NCI-H2029 (cell line): ENCODE results near the gene ACOT7.
"Not testable (repeated sequence)": the region's sequence is repeated elsewhere in the genome, so short reads cannot be mapped to it uniquely, and the experiment has no call there.

ENCODE experiments used
- DNase-seq: peaks from one replicate; lab custom pipeline; 2025; lab: John Stamatoyannopoulos, UW

ACOT7 gene, protein sequence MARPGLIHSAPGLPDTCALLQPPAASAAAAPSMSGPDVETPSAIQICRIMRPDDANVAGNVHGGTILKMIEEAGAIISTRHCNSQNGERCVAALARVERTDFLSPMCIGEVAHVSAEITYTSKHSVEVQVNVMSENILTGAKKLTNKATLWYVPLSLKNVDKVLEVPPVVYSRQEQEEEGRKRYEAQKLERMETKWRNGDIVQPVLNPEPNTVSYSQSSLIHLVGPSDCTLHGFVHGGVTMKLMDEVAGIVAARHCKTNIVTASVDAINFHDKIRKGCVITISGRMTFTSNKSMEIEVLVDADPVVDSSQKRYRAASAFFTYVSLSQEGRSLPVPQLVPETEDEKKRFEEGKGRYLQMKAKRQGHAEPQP

DNA sequence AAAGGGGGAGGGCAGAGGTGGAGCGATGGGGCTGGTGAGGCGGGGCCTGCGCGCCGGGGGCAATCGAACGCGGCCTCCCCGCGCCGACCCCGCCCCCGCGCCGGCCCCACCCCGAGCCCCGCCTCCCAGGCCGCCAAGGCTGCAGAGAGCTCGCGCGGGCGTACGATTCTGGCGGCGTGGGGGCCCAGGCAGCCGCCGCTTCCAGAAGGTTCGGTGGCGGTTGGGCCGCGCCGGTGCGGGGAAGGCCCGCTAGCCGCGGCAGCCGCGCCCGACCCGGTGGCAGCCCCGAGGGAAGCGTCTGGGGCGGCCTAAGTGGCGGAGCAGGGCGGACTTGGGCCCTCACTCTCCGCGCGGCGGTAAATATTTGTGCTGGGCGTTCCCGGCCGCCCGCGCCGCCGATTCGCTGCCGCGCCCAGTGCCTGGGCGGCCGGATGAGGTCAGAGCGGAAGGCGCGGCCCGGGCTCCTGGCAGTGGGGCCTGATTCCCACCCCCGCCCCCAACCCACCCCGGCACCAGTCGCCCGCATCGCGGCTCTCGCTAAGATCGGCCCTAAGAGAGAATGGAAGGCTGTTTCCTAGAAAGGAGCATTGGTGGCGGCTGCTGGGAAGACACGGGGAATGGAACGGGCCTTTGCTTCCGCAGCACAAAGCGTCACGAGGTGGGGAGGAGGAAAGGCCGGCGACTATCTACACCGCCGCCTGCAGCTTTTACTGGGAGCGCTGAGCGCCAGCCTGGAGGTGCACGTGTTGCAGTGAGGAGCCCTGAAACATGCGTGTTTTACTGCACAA lies at the start of gene ACOT7:
Gene ACOT7 (minus strand): TSS at position 368 of the 788 bp plus-strand sequence. CDS start 368 bp downstream, outside the sequence.
- DNase-seq: peak; percentile 77

DNA sequence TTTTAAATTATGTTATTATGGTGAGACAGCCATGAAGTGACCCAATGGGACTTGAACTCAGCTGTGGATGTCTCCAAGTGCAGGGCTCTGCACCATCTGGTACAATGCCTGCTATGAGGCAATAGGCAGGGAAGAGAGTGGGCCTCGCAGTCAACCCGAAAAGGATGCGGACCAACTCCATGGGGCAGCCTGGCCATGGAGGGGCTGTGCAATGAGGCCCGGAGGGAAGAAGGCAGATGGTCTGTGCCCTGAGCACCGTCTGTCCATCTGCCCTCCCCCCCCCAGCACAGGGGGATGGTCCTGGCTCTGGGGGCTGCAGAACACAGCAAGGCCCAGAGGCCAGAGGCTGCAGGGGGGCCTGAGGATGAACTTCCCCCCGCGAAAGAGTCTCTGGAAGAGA lies 48.0 kb upstream of the ACOT7 start:
- no peak for DNase-seq

DNA sequence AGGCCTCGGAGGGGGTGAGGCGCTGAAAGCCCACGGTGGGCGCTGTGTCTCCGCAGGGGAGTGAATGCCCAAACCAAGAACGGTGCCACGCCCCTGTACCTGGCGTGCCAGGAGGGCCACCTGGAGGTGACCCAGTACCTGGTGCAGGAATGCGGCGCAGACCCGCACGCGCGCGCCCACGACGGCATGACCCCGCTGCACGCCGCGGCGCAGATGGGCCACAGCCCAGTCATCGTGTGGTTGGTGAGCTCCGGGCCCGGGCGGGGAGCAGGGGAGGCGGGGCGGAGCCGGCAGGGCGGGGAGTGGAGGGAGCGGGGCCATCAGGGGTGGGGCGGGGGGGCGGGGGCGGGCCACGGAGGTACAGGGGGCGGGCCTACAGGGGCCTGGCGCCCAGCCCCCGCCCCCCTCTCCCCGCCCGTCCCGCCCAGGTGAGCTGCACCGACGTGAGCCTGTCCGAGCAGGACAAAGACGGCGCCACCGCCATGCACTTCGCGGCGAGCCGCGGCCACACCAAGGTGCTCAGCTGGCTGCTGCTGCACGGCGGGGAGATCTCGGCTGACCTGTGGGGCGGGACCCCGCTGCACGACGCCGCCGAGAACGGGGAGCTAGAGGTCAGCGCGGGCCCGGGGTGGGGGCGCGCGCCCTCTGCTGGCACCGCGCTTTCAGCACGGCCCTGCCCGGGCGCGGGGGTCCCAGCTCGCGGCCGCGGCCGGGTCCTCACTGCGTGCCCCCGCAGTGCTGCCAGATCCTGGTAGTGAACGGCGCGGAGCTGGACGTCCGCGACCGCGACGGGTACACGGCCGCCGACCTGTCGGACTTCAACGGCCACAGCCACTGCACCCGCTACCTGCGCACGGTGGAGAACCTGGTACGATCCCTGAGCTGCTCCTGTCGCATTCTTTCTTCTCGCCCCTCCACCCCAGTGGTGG lies 46.9 kb upstream of the ACOT7 start:
- DNase-seq: no peak

DNA sequence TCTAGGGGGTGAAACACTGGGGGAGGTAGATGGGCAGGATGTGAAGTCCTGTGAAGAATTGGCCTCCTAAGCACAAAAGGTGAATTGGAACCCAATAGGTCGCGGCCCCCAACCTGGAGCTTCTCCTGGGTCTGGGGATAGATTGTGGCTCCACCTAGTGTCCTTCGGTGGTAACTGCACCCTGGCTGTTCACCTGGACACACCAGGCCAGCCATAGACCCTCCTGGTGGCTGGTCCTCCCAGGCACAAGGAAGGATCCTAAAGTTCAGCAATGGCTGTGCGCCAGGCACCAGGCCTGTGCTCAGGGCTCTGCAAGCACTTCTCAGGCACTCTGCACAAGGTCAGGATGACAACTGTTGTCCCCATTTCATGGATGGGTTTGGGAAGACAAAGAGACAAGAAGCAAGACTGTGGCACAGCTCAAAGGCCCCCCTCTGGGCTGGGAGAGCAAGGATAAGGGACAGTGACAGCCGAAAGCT lies 44.5 kb upstream of the ACOT7 start:
- DNase-seq: no peak

DNA sequence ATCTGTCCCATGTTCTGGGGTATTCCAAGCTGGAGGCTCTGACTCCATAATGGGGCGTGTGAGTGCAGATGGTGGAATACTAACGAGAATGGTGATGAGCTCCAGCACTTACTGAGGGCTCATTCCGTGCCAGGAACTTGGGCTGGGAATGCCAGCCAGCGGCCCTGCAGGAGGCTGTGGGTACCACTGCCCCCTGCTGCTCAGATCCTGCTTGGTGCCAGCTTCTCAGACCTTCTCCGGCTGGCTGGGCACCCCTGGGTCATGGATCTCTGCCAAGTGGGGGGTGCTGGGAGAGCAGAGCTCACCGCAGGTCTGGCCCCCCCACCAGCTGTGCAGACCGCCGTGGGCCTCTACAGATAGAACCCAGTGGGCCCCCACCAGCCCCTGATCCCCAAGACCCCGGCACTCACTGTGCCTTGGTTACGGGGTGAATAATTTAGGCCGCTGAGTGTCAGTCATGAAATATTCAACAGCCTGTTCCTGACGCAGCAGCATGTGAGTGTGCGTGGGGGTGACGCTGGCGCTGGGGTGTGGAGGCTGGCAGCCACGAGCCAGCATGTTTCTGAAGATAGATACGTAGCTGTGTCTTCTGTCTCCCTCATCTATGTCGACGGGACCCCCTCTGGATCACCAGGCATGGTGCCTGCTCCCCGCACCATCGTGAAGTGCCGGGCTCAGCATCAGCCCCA lies 43.6 kb upstream of the ACOT7 start:
- peak; percentile 67 for DNase-seq

DNA sequence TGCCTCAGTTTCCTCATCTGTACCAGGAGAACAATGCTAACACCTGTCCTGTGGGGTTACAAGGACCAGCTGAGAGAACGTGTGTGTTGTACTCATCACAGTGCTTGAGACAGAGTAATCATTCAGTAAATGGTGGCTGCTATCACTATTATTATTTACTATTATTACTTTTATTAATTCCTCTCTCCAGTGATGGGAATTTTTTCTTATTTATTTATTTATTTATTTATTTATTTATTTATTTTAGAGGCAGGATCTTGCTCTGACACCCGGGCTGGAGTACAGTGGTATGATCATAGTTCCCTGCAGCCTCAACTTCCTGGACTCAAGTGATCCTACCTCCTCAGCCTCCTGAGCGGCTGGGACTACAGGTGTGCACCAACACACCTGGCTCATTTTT lies 42.7 kb upstream of the ACOT7 start:
- not testable (repeated sequence) for DNase-seq

DNA sequence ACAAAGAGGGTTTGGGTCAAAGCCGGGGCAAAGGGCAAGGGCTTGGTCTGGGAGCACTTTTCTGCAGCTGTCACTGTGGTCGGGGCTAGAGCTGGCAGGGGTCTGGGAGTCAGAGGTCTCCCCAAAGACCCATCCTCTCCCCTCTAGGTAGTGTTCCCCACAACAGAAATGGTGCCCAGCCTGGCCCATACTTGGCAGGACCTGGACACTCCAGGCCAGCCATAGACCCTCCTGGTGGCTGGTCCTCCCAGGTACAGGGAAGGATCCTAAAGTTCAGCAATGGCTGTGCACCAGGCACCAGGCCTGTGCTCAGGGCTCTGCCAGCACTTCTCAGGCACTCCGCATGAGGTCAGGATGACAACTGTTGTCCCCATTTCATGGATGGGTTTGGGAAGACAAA lies 42.0 kb upstream of the ACOT7 start:
- no peak for DNase-seq

DNA sequence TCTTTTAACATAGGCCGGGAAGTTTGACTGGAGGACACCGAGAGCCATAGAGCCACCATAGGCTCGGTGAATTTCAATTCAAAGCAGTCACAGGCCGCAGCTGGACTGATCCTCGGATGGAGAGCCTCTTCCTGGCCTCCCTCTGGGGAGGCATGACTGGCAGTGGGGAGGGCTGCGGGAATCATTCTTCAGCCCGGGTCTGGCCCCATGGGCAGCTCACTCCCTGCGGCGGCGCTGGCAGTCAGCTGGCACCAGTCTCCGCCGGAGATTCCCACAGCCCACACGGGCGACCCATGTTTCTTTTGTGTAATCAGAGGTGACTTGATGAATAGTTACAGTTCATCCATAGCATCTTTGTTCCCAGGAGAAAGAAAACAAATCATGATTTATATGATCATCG lies 41.6 kb upstream of the ACOT7 start:
- no peak for DNase-seq

DNA sequence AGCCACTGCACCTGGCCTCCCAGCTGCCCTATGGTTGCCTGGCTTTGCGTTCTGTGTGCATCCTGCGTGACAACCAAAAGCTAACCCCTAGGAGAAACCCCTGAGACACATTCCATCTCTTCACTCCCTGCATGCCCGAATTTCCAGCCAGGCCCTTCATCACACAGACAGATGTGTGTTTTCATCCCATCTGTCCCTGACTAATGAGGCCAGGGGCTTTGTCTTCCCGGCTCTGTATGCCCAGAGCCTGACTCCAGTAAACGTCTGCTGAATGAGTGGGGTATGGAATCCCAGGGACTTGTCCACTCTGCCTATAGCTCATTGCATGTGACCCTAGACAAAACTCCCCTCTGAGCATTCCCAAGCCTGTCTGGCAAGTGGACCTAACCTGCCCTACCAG lies 40.6 kb upstream of the ACOT7 start:
- DNase-seq: no peak

DNA sequence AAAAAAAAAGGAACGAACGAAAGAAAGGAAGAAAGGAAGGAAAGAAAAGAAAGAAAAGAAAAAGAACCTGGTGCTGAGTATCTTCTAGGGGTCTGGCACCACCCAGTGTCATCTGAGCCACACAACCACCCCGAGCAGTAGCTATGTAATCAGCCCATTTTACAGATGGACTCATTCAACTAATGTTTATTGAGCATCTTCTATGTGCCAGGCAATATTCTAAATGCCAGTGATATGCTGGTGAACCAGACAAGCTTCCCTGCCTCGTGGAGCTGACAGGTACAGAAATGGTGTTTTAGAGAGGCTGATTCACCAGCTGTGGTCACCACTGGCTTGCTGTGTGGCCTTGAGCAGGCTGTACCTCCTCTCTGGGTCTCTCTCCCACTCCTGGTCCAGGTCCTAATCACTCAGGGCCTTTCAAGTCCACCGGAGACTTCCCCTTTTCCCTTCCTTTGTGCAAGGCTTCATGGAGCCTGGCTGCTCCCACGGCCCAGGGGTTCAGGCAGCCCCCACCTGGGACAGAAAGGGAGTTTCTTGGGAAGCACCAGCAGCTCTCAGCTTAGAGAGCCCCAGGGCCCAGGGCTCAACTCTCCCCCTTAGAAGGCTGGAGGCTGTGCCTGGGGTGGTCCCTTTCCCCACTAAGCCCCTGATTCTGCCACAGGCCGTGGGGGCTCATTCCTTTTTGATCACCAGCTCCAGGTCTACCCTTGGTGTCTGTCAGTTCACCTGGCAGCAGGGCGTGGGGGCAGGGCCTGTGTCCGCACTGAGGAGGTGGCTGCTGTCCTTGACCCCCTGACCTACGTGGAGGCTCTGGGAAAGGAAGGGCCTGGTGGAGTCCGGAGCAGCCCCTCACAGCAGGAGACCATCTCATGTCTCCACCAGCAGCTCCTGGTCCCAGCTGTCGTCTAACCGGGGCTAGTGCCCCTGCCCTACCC lies 38.3 kb upstream of the ACOT7 start:
- not testable (repeated sequence) for DNase-seq

DNA sequence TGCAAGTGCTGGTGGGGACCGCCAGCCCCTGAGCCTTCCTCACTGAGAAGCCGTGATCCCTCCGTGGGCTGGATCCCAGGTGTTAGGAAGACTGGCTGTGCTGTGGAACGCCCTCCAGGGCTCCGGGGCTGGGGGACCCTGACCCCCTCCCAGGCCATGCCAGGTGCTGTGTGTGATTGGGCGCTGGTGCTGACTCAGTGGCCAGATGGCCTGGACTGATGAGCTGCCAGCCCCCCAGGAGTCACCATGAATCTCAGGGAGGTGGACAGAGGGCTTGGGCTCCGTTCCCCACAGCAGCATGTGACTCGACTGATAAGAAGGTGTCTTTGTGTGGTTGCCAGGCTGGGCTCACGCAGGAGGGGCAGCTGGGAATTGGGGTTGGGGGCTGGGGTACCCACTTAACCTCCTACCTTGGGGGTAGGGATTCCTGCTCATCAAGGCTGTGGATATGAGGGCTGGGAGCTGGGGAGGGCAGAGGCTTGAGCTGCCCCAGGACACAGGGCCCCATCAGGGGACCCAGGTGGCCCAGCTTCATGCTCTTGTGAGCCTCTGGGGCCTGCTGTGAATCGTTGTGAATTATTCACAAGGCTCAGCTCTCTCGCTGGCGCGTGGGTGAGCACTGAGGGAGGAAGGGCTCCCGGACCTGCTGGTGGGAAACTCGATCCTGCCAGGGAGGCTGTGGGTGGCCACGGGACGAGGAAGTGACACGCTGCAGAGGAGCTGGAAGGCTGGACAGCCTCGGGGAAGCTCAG lies 36.3 kb upstream of the ACOT7 start:
- not testable (repeated sequence) for DNase-seq

DNA sequence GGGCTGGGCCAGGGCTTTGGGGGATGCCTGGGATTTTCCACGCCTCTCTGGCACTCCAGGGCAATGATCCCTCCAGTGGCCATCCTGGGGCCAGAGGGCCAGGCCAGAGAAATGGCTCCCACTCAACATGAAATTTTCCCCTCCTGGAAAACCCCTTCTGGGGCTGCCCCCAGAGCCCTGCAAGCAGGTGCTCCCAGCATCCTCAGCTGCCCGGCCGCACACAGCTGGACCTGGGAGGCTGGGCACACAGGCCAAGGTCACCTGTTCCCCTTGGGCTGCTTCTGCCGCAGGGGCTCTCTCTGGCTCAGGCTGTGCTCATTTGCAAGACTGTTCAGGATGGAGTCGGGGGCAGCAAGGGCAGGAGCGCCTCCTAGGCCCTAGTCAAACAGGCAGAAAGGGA lies 34.9 kb upstream of the ACOT7 start:
- not testable (repeated sequence) for DNase-seq

DNA sequence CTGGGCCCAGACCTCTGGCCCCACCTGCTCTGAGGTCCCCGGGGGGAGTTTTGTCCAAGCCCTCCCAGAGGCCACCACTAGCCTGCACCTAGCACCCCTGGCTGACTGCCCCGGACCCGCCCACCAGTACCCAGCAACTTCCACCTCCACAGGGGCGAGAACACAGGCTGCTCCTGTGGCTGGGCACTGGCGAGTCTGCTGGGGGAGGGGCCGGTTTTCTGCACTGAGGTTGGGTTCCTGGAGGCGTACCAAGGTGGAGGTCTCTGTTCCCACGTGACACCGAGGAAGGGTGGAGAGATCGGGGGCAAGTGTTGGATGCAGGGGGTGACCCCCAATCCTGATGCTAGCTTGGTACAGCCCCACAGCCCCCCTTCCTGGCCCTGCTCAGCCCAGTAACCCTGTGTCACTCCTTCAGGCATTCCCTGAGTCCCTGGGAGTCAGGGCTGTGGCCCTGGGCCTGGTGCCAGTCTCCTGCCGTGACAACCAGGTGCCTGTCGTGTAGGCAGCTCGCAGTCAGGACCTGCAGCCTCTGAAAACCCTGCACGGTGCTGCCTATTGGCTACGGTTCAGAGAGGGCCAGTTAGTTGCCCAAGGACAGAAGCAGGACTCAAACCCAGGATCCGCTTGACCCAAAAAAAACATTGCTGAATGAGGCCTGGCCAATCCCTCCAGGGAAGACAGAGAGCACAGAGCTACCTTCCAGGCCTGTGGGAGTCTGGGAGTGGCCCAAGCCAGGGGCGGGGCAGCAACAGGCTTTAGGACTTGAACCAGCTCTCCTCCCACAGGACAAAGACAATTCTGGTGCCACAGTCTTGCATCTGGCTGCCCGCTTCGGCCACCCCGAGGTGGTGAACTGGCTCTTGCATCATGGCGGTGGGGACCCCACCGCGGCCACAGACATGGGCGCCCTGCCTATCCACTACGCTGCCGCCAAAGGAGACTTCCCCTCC lies 34.1 kb upstream of the ACOT7 start:
- DNase-seq: no peak

DNA sequence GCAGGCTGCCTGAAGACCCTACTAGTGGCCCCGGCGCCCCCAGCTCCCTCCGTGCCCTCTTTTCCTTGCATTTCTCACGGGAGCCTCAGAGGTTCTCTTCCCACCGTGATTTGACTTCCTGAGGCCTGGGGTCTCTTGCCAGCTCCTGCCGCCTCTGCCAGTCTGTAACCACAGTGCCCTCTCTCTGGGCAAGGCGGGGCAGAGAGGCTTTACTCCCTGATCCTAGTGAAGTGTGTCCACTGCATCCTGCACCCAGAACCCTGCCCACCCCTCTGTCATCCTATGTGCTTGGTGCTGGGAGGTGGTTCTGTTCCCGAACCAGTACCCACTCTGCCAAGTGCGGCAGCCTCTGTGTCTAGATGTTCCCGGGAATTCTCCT lies 33.4 kb upstream of the ACOT7 start:
- no peak for DNase-seq

DNA sequence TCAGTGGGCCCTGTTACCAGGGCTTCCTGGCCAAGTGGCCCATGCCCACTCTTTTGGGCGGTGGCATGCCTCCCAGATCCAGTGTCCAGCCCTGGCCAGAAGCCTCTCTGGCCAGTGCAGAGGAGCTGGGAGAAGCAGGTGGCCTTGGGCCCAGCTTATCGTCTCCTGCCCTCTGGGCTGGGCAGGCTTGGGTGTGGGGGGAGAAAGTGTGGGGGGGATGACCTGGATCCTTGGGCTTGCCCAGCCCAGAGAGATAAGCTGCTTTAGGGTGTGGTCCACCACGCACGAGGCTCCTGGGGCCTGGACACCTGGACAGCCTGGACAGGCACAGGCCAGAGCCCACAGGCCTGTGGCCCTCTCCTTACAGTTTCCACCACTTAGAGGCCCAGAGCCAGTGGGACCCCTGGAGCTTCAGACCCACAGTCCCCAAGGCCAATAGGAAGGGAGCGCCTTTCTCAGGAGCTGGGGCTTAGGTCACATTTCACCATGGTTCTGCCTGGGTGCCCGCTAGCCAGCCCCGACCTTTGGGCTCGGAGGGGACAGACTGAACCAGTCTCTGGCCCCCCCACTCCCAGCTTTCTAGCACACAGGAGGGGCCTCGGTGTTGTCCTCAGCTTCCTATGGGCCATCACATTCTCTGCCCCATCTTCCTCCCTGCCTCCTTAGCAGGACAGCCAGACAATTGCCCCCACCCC lies 32.9 kb upstream of the ACOT7 start:
- no peak for DNase-seq

DNA sequence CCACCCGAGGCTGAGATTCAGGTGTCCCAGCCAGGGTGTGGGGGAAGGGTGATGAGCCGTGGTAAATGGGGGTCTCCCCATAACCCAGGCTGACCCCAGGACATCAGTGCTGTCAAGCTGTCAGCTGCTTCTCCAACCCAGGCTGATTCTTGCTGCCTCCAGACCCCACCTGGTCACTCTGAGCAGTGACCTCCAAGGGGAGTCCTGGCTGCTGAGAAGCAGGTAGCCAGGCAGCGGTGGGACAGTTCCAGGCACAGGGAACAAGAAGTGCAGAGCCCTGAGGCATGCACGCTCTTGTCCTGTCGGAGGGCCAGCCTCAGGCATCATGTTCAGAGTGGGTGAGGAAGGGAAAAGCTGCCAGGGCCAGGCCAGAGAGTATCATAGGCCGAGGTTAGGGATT lies 32.1 kb upstream of the ACOT7 start:
- DNase-seq: no peak

DNA sequence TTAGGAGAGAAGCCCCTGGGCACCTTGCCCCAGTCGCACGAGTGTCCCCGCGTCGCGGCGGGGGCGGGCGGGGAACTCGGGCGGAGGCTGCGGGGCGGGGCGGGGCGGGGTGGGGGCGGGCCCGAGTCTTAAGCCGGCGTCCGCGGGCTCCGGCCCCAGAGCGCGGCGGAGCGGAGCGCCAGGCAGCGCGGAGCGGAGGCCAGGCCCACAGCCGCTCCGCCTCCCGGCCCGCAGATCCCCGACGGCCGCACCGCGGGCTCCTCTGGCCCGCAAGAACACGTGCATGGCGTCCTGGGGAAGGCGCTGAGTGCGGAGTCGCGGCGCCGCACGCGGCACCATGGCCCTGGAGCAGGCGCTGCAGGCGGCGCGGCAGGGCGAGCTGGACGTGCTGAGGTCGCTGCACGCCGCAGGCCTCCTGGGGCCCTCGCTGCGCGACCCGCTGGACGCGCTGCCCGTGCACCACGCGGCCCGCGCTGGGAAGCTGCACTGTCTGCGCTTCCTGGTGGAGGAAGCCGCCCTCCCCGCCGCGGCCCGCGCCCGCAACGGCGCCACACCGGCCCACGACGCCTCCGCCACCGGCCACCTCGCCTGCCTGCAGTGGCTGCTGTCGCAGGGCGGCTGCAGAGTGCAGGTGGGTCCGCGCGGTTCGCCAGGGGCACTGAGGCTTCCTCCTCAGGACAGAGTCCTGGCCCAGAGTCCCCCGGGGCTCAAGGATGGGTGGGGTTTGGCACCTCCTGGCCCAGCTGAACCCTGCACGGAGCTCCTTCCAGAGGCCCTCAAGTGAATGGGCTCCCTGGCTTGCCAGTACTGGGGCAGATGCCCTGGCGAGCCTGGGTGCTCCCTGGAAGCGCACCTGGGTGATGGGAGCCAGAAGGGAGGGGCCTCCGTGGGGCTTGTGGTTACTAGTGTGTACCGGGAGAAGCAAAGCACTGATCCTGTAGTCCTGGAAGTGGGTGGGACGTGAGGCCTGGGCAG lies 31.3 kb upstream of the ACOT7 start, which contains the start of gene ESPN:
Gene ESPN (plus strand): TSS at position 158 of the 975 bp plus-strand sequence. CDS start 180 bp downstream, at position 338.
- no peak for DNase-seq
